ENCODE data around the gene FGF6. TPM values are rescaled to one million over a fixed set of nuclear protein-coding genes. Genes with fewer than 3 reads are reported as not detected.
"Not testable (repeated sequence)": the region's sequence is repeated elsewhere in the genome, so short reads cannot be mapped to it uniquely, and the experiment has no call there.

FGF6 gene
- polyA plus RNA-seq, 6 donors from 2014 or later, result not detected

DNA sequence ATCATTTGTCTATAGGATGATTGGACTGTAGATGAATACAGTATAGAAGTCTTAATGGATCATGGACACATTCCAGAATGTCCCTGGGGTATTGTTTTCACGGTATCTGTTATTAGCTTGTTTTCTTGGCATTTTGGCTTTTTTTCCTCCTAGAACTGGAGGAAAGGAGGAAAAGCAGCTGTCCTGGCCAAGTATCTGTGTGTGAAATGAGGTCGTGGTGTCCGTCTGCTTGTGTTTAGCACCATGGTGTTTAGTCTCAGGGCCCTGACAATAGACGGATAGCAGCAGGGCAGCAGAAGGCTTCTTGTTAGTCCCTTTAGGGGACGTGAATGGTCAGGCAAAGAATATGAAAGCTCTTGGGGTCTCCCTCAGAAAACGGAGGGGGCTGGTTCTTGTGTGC, 21.2 kb downstream of the FGF6 start:
- Mint-ChIP-seq H3K9me3 (peaks cover 0 to under 1% (median 0%) of the 10 kb centered on the region in 7 donors), H3K36me3 (no peaks in the 10 kb centered on the region), H3K27me3 (peaks cover 2 to 9% (median 5%) of the 10 kb centered on the region in 3 donors), H3K4me1 (peaks cover 0 to 5% (median 5%) of the 10 kb centered on the region in 3 donors), H3K27ac (peak overlapping the region in 1 of 6 donors; percentile 24), H3K4me3 (no peak overlapping the region)
- ATAC-seq (ENCODE audit: low read depth in 2 of 2) (no peak), DNase-seq (no peak)

- H3K27ac Mint-ChIP-seq, result no peak overlapping the region
- H3K4me3 Mint-ChIP-seq, result no peak overlapping the region
- peaks cover 7 to 9% (median 9%) of the 10 kb centered on the region in 3 donors for H3K27me3 Mint-ChIP-seq
- no peaks in the 10 kb centered on the region for H3K36me3 Mint-ChIP-seq
- ATAC-seq (ENCODE audit: low read depth in 2 of 2), result no peak
- H3K4me1 Mint-ChIP-seq, result peaks cover 0 to 5% (median 5%) of the 10 kb centered on the region in 3 donors
- peaks cover 0 to 2% (median 0%) of the 10 kb centered on the region in 7 donors for H3K9me3 Mint-ChIP-seq
- no peak for DNase-seq
Measured at GRCh38 chr12:4423528-4424195, 22.0 kb downstream of the FGF6 start.

- H3K9me3 Mint-ChIP-seq, result peaks cover 0 to 2% (median 0%) of the 10 kb centered on the region in 7 donors
- no peak for ATAC-seq (ENCODE audit: low read depth in 2 of 2)
- peaks cover 3 to 10% (median 8%) of the 10 kb centered on the region in 3 donors for H3K27me3 Mint-ChIP-seq
- no peaks in the 10 kb centered on the region for H3K36me3 Mint-ChIP-seq
- peaks cover 0 to 5% (median 5%) of the 10 kb centered on the region in 3 donors for H3K4me1 Mint-ChIP-seq
- DNase-seq, result no peak
- H3K4me3 Mint-ChIP-seq, result no peak overlapping the region
- peak overlapping the region in 1 of 6 donors; percentile 64 for H3K27ac Mint-ChIP-seq
Measured at GRCh38 chr12:4422985-4423384, 22.6 kb downstream of the FGF6 start.

DNA sequence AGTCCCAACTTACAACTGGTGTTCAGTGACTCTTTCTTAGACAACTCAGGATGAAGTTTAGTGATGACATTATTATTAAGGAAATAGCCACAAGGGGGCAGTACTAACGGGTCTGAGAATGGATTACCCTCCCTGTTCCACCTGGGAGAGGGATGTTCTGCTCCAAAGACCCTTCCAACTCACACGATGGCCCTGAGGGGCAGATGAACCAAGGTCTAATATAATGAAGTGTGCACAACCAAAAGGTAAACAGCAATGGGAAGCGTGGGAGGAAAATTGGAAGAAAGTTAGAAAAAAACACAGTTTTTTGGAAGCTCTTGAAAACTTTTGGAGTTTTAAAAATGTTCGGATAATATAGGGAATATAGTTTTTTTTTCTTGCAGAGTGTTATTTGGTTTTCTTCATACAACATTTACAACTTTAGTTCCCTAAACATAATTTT, 24.0 kb downstream of the FGF6 start:
- Mint-ChIP-seq H3K36me3 (no peaks in the 10 kb centered on the region), H3K9me3 (peaks cover 0 to 2% (median 0%) of the 10 kb centered on the region in 7 donors), H3K4me1 (peaks cover 0 to 5% (median 5%) of the 10 kb centered on the region in 3 donors), H3K4me3 (no peak overlapping the region), H3K27me3 (peaks cover 7 to 18% (median 18%) of the 10 kb centered on the region in 3 donors), H3K27ac (no peak overlapping the region)
- peak; percentile 33 for DNase-seq
- peak in 1 of 2 donors; percentile 27 for ATAC-seq (ENCODE audit: low read depth in 2 of 2)

DNA sequence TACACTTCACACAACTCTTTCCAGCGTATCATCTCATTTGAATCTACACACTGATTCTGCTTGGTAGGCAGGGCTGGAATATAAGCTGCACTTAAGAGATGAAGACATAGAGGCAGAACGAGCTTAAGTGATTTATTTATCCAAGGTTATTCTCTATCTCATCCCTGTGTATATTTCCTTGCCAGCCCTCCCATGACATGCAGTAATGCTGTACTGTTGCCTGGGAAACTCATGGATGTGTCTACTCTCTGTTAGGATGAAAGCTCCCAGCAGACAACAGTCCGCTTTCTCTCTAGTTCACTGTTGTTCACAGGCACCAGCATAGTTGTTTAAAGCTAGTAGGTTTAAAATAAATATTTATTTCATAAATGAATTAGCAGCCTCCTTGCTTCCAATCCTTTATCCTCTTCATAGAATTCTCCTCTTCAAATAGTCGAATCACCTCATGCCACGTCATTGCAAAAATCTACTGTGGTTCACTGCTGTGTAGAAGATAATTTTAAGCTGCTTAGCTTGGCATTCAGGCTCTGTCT, 25.4 kb downstream of the FGF6 start:
- Mint-ChIP-seq H3K4me3 (no peak overlapping the region), H3K27ac (no peak overlapping the region), H3K9me3 (peaks cover 0 to 2% (median 0%) of the 10 kb centered on the region in 7 donors), H3K36me3 (no peaks in the 10 kb centered on the region), H3K27me3 (peaks cover 19 to 32% (median 28%) of the 10 kb centered on the region in 3 donors), H3K4me1 (peaks cover 0 to 5% (median 5%) of the 10 kb centered on the region in 3 donors)
- ATAC-seq (ENCODE audit: low read depth in 2 of 2) (no peak), DNase-seq (no peak)

- peaks cover 0 to 5% (median 5%) of the 10 kb centered on the region in 3 donors for H3K4me1 Mint-ChIP-seq
- H3K27me3 Mint-ChIP-seq, result peaks cover 27 to 37% (median 28%) of the 10 kb centered on the region in 3 donors
- no peak overlapping the region for H3K4me3 Mint-ChIP-seq
- no peaks in the 10 kb centered on the region for H3K36me3 Mint-ChIP-seq
- no peak for DNase-seq
- H3K9me3 Mint-ChIP-seq, result peaks cover 0 to 2% (median 0%) of the 10 kb centered on the region in 7 donors
- no peak overlapping the region for H3K27ac Mint-ChIP-seq
- no peak for ATAC-seq (ENCODE audit: low read depth in 2 of 2)
Measured at GRCh38 chr12:4418913-4419312, 26.7 kb downstream of the FGF6 start.

DNA sequence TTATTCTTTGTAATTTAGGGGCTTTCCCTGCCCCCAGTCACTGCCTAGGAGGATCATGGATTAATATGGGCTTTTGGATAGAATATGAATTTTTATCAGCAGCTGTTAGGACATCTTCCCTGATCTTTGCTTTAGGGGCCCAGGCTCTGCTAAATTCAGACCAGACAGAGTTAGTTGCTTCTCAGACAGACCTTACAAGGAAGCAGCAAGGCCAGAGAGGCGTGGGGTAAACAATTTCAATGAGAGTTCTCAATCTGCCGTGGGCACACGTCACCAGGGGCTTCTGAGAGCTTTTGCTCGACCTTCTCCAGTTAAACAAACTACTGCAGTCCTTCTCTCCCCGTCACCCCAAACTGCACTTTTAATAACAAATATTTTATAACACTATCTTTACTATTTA, 27.7 kb downstream of the FGF6 start:
- Mint-ChIP-seq H3K27me3 (peaks cover 30 to 43% (median 33%) of the 10 kb centered on the region in 3 donors), H3K9me3 (peaks cover 0 to 2% (median 0%) of the 10 kb centered on the region in 7 donors), H3K4me1 (peaks cover 0 to 5% (median 5%) of the 10 kb centered on the region in 3 donors), H3K27ac (peak overlapping the region in 1 of 6 donors; percentile 23), H3K4me3 (no peak overlapping the region), H3K36me3 (no peaks in the 10 kb centered on the region)
- DNase-seq, result no peak
- ATAC-seq (ENCODE audit: low read depth in 2 of 2), result no peak

GRCh38 chr12:4417455-4417854, 28.2 kb downstream of the FGF6 start:
- ATAC-seq (ENCODE audit: low read depth in 2 of 2), result no peak
- H3K27me3 Mint-ChIP-seq, result peaks cover 30 to 43% (median 36%) of the 10 kb centered on the region in 3 donors
- no peak overlapping the region for H3K4me3 Mint-ChIP-seq
- H3K27ac Mint-ChIP-seq, result no peak overlapping the region
- no peaks in the 10 kb centered on the region for H3K36me3 Mint-ChIP-seq
- no peak for DNase-seq
- H3K4me1 Mint-ChIP-seq, result peaks cover 0 to 5% (median 5%) of the 10 kb centered on the region in 3 donors
- peaks cover 0 to 2% (median 0%) of the 10 kb centered on the region in 7 donors for H3K9me3 Mint-ChIP-seq

DNA sequence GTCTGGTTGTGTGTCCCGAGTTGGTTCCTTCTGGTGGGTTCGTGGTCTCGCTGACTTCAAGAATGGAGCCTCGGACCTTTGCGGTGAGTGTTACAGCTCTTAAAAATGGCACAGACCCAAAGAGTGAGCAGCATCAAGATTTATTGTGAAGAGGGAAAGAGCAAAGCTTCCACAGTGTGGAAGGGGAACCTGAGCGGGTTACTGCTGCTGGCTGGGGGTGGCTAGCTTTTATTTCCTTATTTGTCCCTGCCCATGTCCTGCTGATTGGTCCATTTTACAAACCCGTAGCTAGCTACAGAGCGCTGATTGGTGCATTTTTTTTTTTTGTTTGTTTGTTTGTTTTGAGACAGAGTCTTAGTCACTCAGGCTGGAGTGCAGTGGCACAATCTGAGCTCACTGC, 29.3 kb downstream of the FGF6 start:
- Mint-ChIP-seq H3K36me3 (no peaks in the 10 kb centered on the region), H3K4me1 (peaks cover 0 to under 1% (median 0%) of the 10 kb centered on the region in 3 donors), H3K9me3 (peaks cover 0 to 2% (median 0%) of the 10 kb centered on the region in 7 donors), H3K27ac (no peak overlapping the region), H3K4me3 (no peak overlapping the region), H3K27me3 (peaks cover 32 to 43% (median 42%) of the 10 kb centered on the region in 3 donors)
- ATAC-seq (ENCODE audit: low read depth in 2 of 2), result no peak
- no peak for DNase-seq

DNA sequence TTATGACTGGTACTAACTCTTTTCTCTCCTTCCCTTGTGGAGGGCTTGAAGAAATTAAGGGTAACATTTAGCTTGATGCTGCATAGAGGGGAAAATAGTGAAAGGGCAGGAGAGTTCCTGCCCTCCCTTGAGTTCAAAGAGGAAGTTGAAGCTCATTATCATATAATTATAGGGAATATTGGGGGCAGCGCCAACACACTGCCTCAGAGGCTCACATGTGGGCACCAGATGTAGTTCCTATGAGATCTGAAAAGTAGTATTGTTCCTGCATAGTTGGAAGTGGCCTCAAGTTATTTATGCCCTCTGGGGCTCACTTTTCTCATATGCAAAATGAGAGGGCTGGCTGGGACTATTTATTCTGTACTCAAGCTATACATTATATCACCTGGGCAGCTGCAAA, 33.1 kb downstream of the FGF6 start:
- ATAC-seq (ENCODE audit: low read depth in 2 of 2) (no peak), DNase-seq (no peak)
- Mint-ChIP-seq H3K27me3 (peaks cover 23 to 46% (median 32%) of the 10 kb centered on the region in 3 donors), H3K9me3 (no peaks in the 10 kb centered on the region), H3K4me1 (no peaks in the 10 kb centered on the region), H3K27ac (no peak overlapping the region), H3K4me3 (no peak overlapping the region), H3K36me3 (no peaks in the 10 kb centered on the region)

DNA sequence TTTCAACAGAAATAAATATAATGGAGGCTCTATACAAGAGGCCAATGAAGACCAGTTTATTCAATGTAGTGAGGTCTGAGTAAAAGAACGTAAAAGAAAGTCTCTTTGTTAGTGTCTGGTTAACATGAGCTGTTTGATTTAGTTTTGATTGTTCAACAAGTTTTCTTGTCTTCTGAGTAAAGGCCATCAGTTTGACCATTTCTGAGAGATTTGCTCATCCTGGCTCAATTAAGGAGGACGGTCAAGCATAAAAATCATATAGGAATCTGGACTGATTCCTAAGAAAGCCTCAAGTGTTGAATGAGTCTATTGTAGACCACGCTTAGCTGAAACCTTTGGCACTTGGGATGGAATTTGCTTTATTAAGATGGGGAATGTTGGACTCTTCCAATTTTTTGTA, 33.6 kb downstream of the FGF6 start:
- peaks cover 21 to 43% (median 30%) of the 10 kb centered on the region in 3 donors for H3K27me3 Mint-ChIP-seq
- no peak overlapping the region for H3K4me3 Mint-ChIP-seq
- no peak for ATAC-seq (ENCODE audit: low read depth in 2 of 2)
- no peaks in the 10 kb centered on the region for H3K36me3 Mint-ChIP-seq
- no peaks in the 10 kb centered on the region for H3K9me3 Mint-ChIP-seq
- no peaks in the 10 kb centered on the region for H3K4me1 Mint-ChIP-seq
- no peak for DNase-seq
- no peak overlapping the region for H3K27ac Mint-ChIP-seq

DNA sequence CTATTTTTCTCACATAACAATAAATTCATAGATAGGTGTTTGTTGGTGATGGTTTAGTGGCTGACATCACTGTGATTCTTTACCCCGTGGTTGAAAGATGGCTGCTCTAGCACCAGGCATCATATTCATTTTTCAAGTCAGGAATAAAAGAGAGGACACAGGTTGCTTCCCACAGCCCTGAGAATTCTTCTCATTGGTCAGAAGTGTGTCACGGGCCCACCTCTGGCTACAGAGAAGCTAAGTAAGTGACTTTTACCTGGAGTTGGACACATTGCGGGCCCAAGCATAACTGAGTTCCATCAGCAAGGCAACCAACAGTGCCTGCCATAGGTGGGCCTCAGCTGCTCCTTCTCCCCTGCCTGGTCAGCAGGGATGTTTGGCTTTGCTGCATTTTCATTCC, 38.5 kb downstream of the FGF6 start:
- Mint-ChIP-seq H3K9me3 (peaks cover 0 to 7% (median 0%) of the 10 kb centered on the region in 7 donors), H3K27me3 (peaks cover 6 to 12% (median 7%) of the 10 kb centered on the region in 3 donors), H3K36me3 (no peaks in the 10 kb centered on the region), H3K27ac (no peak overlapping the region), H3K4me1 (no peaks in the 10 kb centered on the region), H3K4me3 (no peak overlapping the region)
- DNase-seq (no peak), ATAC-seq (ENCODE audit: low read depth in 2 of 2) (no peak)

DNA sequence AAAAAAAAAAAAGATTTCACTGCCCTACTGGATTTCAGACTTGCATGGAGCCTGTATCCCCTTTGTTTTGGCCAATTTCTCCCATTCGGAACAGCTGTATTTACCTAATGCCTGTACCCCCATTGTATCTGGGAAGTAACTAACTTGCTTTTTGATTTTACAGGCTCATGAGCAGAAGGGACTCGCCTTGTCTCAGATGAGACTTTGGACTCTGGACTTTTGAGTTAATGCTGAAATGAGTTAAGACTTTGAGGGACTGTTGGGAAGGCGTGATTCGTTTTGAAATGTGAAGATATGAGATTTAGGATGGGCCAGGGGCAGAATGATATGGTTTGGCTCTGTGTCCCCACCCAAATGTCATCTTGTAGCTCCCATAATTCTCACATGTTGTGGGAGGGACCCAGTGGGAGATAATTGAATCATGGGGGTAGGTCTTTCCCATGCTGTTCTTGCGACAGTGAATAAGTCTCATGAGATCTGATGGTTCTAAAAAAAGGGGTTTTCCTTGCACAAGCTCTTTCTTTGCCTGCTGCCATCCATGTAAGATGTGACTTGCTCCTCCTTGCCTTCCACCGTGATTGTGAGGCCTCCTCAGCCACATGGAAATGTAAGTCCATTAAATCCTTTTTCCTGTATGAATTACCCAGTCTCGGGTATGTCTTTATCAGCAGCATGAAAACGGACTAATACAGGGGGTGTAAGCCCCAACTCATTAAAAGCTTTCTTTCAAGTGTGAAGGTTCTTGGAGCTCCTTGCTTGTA, 40.6 kb downstream of the FGF6 start:
- H3K9me3 Mint-ChIP-seq; ATAC-seq (ENCODE audit: low read depth in 2 of 2); DNase-seq; H3K36me3 Mint-ChIP-seq; H3K4me1 Mint-ChIP-seq; H3K27ac Mint-ChIP-seq; H3K4me3 Mint-ChIP-seq: not testable (repeated sequence)
- H3K27me3 Mint-ChIP-seq, result peaks cover 10 to 12% (median 11%) of the 10 kb centered on the region in 3 donors

All from naive B cell (primary cell).